Aorta (tissue), 5 donors: ENCODE data around the gene IL1F10. TPM values are rescaled to one million over a fixed set of nuclear protein-coding genes. Genes with fewer than 3 reads are reported as not detected.
"Not testable (repeated sequence)": the region's sequence is repeated elsewhere in the genome, so short reads cannot be mapped to it uniquely, and the experiment has no call there.

Experiments used
- ATAC-seq: fragments of 200-7000 bp; cut with Tn5 transposase; one replicate; pipeline ENCODE4 v1.9.1; 2022; ENCODE audit warnings: moderate library complexity; ENCODE audit not compliant: low FRiP score
- DNase-seq, 2 donors: peaks; one replicate each; pipeline ENCODE4 v3.0.0-alpha.2; 2020
- H3K27ac ChIP-seq, 2 donors: one replicate each; pipeline ENCODE4 v1.5.1; 2013; ENCODE audit warnings: low read length in 2 of 2, mild to moderate bottlenecking in 2 of 2, moderate library complexity in 2 of 2, control low read depth in 1 of 2, inconsistent platforms in 1 of 2, low read depth in 1 of 2
- H3K27me3 ChIP-seq, 2 donors: one replicate each; pipeline ENCODE4 v1.6.1; 2013; ENCODE audit warnings: control low read depth in 1 of 2, low read length in 1 of 2, mild to moderate bottlenecking in 1 of 2, moderate library complexity in 1 of 2; ENCODE audit not compliant: insufficient read depth in 2 of 2, control insufficient read depth in 1 of 2
- H3K36me3 ChIP-seq, 2 donors: one replicate each; pipeline ENCODE4 v1.6.1; 2013; ENCODE audit warnings: control low read depth in 1 of 2, low read length in 1 of 2, mild to moderate bottlenecking in 1 of 2; ENCODE audit not compliant: insufficient read depth in 2 of 2, control insufficient read depth in 1 of 2
- H3K4me1 ChIP-seq, 2 donors: one replicate each; pipeline ENCODE4 v1.6.1; 2013; ENCODE audit warnings: low read length in 2 of 2, control low read depth in 1 of 2, mild to moderate bottlenecking in 1 of 2, moderate library complexity in 1 of 2; ENCODE audit not compliant: insufficient read depth in 2 of 2, control insufficient read depth in 1 of 2
- H3K4me3 ChIP-seq, 2 donors: one replicate each; pipeline ENCODE4 v1.5.1; 2013; ENCODE audit warnings: low read length in 2 of 2, control low read depth in 1 of 2, mild to moderate bottlenecking in 1 of 2
- H3K9me3 ChIP-seq: one replicate; pipeline ENCODE4 v1.6.1; 2013; ENCODE audit warnings: mild to moderate bottlenecking, low read length; ENCODE audit not compliant: control insufficient read depth
- WGBS, 2 donors: extraction: QIAGEN DNeasy Blood & Tissue Kit; methylation state at CpG; one replicate each; pipeline ENCODE4 v1.1.7; 2013; 5-methylcytosine and 5-hydroxymethylcytosine counted together
- intact Hi-C, 2 donors: fragments of 100-400 bp; cut with DNase I; formaldehyde crosslinking; loops; one replicate each; pipeline versions ENCODE4 v1.14.2 to v1.15.0; 2022
- polyA plus RNA-seq, 2 donors: library from polyadenylated mRNA; stranded (reverse); fragments of 200-250 nt; gene quantifications; one replicate each; pipeline ENCODE4 v1.2.3, GENCODE V29; 2013
- total RNA-seq, 2 donors: library from RNA; stranded (reverse); fragmentation: NEBNext Ultra II Directional; extraction: Animal tissue kit (Norgen Biotek cat#: 25700); gene quantifications; one replicate each; pipeline ENCODE4 v1.2.1, GENCODE V29; 2021
- donor health status: healthy with polysubstance abuse.
- donor health status: Bipolar disorder and iron deficiency.
- donor health status: DM: no; HTN: no; CAD: no.
- donor health status: DM: no; HTN: no; CAD: no.
- donor health status: DM: yes; HTN: yes; CAD: no.

Gene IL1F10
- total and polyA plus RNA-seq, 4 donors = not detected

DNA sequence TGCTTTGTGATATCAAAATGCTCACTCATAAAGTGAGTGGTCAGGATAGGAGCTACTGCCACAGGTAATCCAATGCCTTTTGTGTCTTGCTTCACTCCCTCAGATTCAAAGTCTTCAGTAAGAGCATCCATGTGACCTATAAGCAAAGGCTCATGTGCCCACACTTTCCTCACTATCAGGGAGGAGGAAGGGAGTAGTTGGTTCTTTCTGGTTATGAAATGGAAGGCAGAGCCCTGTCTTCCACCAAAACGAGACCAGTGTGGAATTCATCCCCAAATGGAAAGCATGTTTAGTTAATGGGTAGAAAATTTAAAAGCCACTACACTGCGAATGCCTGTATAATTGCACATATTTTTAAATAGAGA lies 25.8 kb downstream of the IL1F10 start:
- H3K27ac ChIP-seq = no peak overlapping the region
- intact Hi-C loops = no loop called here
- whole genome bisulfite sequencing, 2 donors = 46 to 53% methylated on average over 2 of the region's 2 CpGs
- peaks cover 0 to 1% of the 10 kb centered on the region in 2 donors for H3K27me3 ChIP-seq
- H3K36me3 ChIP-seq = no peaks in the 10 kb centered on the region
- H3K9me3 ChIP-seq = peaks cover 2% of the 10 kb centered on the region
- ATAC-seq (no peak), DNase-seq (no peak)
- H3K4me1 ChIP-seq = no peaks in the 10 kb centered on the region
- H3K4me3 ChIP-seq = no peak overlapping the region

DNA sequence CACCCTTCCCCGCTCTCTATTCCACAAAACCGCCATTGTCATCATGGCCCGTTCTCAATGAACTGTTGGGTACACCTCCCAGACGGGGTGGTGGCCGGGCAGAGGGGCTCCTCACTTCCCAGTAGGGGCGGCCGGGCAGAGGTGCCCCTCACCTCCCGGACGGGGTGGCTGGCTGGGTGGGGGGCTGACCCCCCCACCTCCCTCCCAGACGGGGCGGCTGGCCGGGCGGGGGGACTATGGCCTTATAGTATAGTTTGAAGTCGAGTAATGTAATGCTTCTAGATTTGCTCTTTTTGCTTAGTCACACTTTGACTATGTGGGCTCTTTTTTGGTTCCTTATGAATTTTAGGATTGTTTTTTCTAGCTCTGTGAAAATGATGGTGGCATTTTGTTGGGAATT lies 28.5 kb downstream of the IL1F10 start:
- WGBS, 2 donors = 83 to 91% methylated on average over 10 to 14 of the region's 14 CpGs
- intact Hi-C loops, DNase-seq, H3K36me3 ChIP-seq, H3K9me3 ChIP-seq, ATAC-seq, H3K4me1 ChIP-seq, H3K27ac ChIP-seq, H3K27me3 ChIP-seq, H3K4me3 ChIP-seq: not testable (repeated sequence)

- H3K4me1 ChIP-seq, H3K36me3 ChIP-seq, intact Hi-C loops, H3K9me3 ChIP-seq, DNase-seq, H3K4me3 ChIP-seq, H3K27ac ChIP-seq, H3K27me3 ChIP-seq, ATAC-seq: not testable (repeated sequence)
- 43 to 85% methylated on average over 2 of the region's 2 CpGs for WGBS, 2 donors
Measured at GRCh38 chr2:113096842-113097618, 29.3 kb downstream of the IL1F10 start.

DNA sequence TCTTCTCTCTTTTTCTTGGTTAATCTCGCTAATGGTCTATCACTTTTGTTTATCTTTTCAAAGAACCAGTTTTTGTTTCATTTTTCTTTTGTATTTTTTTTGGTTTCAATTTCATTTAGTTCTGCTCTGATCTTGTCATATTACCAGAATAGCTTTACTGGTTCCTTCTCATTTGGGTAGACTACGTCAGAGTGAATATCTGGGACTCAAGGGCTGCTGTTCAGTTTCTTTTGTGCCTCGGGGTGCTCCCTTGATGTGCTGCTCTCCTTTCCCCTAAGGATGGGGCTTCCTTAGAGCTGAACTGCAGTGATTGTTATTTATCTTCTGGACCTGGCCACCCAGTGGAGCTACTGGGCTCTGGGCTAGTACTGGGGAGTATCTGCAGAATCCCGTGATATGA lies 30.3 kb downstream of the IL1F10 start:
- H3K4me1 ChIP-seq = no peaks in the 10 kb centered on the region
- H3K9me3 ChIP-seq = peaks cover 6% of the 10 kb centered on the region
- DNase-seq = no peak
- ATAC-seq = no peak
- no peak overlapping the region for H3K27ac ChIP-seq
- no peak overlapping the region for H3K4me3 ChIP-seq
- WGBS, 2 donors = 86 to 88% methylated on average over 4 of the region's 4 CpGs
- intact Hi-C loops = no loop called here
- no peaks in the 10 kb centered on the region for H3K27me3 ChIP-seq
- no peaks in the 10 kb centered on the region for H3K36me3 ChIP-seq

GRCh38 chr2:113098532-113098931 lies 30.8 kb downstream of the IL1F10 start:
- intact Hi-C loops = no loop called here
- Histone ChIP-seq H3K9me3 (peaks cover 7% of the 10 kb centered on the region), H3K4me3 (no peak overlapping the region), H3K36me3 (no peaks in the 10 kb centered on the region), H3K27ac (no peak overlapping the region), H3K4me1 (no peaks in the 10 kb centered on the region), H3K27me3 (peaks cover 0 to 2% of the 10 kb centered on the region in 2 donors)
- ATAC-seq (no peak), DNase-seq (no peak)
- 88 to 90% methylated on average over 6 of the region's 6 CpGs for whole genome bisulfite sequencing, 2 donors

GRCh38 chr2:113102133-113102532 lies 34.4 kb downstream of the IL1F10 start:
- no peaks in the 10 kb centered on the region for H3K36me3 ChIP-seq
- DNase-seq (no peak), ATAC-seq (no peak)
- no peak overlapping the region for H3K27ac ChIP-seq
- peaks cover 7% of the 10 kb centered on the region for H3K9me3 ChIP-seq
- peaks cover 0 to 2% of the 10 kb centered on the region in 2 donors for H3K27me3 ChIP-seq
- intact Hi-C loops = no loop called here
- WGBS, 2 donors = 74 to 93% methylated on average over 2 of the region's 2 CpGs
- no peaks in the 10 kb centered on the region for H3K4me1 ChIP-seq
- H3K4me3 ChIP-seq = no peak overlapping the region

DNA sequence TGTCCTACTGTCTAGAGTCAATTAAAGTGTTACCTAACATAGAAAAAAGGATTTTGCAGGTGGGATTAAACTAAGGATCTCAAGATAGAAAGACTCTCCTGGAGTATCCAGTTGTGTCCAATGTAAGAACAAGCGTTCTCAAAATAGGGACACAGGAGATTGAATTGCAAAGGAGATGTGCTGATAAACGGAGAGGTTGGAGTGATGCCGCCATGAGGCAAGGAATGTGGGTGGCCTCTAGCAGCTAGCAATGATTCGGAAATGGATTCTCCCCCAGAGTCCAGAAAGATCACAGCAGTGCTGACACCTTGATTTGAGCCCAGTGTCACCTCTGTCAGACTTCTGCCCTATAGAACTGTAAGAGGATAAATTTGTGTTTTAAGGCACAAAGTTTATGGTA lies 35.5 kb downstream of the IL1F10 start:
- ATAC-seq = no peak
- intact Hi-C loops = no loop called here
- Histone ChIP-seq H3K36me3 (no peaks in the 10 kb centered on the region), H3K9me3 (peaks cover 5% of the 10 kb centered on the region), H3K4me1 (no peaks in the 10 kb centered on the region), H3K27me3 (peaks cover 0 to 2% of the 10 kb centered on the region in 2 donors), H3K27ac (no peak overlapping the region), H3K4me3 (no peak overlapping the region)
- no peak for DNase-seq
- 88 to 89% methylated on average over 4 of the region's 4 CpGs for WGBS, 2 donors

DNA sequence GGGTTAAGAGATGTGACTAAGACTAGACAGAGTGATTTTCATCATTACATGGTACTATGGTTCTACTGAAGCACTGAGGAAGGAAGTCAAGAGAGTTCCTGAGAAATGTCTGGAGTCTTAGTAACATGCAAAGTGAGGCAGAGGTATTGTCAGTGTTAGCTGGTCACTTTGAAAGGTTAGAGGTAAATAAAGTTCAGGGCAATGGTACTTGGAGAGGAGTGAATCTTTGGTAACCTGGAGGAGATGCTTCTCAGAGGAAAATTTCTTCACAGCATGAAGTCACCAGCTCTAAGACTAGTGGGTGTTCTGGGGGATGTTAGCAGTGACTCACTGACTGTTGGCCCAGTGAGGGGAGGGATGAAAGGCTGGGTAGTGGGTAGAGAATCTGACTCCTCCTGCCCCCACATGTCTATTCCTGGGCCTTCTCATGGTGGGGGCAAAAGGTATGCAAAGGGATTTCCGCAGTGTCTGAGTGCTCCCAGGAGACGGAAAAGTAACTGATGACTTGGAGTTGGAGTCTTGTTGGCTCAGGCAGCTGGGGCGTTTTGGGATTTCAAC lies 36.4 kb downstream of the IL1F10 start:
- WGBS, 2 donors = 54 to 69% methylated on average over 3 of the region's 3 CpGs
- Histone ChIP-seq H3K4me1 (no peaks in the 10 kb centered on the region), H3K36me3 (no peaks in the 10 kb centered on the region), H3K4me3 (no peak overlapping the region), H3K27ac (no peak overlapping the region), H3K9me3 (peaks cover 5% of the 10 kb centered on the region), H3K27me3 (peaks cover 0 to 2% of the 10 kb centered on the region in 2 donors)
- intact Hi-C loops = no loop called here
- ATAC-seq = no peak
- DNase-seq = no peak
